ENCODE measurements around the gene COL27A1. TPM values are rescaled to one million over a fixed set of nuclear protein-coding genes. Genes with fewer than 3 reads are reported as not detected.

The COL27A1 gene
- total and polyA plus RNA-seq, 2 donors (not counting 1 experiment from before 2014, with no cell fraction given) = 0.16 to 0.27 TPM

- no peaks in the 10 kb centered on the region for H3K4me1 ChIP-seq (ENCODE audit: control insufficient read depth in 2 of 2, insufficient read depth in 2 of 2, low read length in 2 of 2)
- H3K4me3 ChIP-seq (ENCODE audit: control extremely low read depth in 1 of 5, extremely low read depth in 1 of 5, insufficient read depth in 1 of 5, low read depth in 2 of 5, low read length in 4 of 5) = no peak overlapping the region
- H3K27ac ChIP-seq (ENCODE audit: low read length in 2 of 2) = no peak overlapping the region
- ChIA-PET CTCF (no interaction called here), POLR2A (no interaction called here)
- DNase-seq (no peak), ATAC-seq (ENCODE audit: low read depth) (no peak)
- no peak overlapping the region for H3K4me2 ChIP-seq (replicated peaks; ENCODE audit: low read depth, low read length, poor library complexity, severe bottlenecking)
- Mint-ChIP-seq H3K27ac (no peak overlapping the region), H3K4me3 (no peak overlapping the region), H3K4me1 (no peaks in the 10 kb centered on the region), H3K27me3 (no peaks in the 10 kb centered on the region), H3K9me3 (ENCODE audit: insufficient read depth) (no peaks in the 10 kb centered on the region)
- TF ChIP-seq CTCF (IDR thresholded peaks at IDR 0.05) = no peak
- TF ChIP-seq EZH2 (IDR thresholded peaks at IDR 0.05; ENCODE audit: borderline replicate concordance, insufficient read depth, low read depth, low read length, poor library complexity, severe bottlenecking) = no peak
- H3K79me2 ChIP-seq (ENCODE audit: control insufficient read depth, insufficient read depth, low read length) = no peaks in the 10 kb centered on the region
- no peaks in the 10 kb centered on the region for H3K27me3 ChIP-seq (replicated peaks in 1 of 4; ENCODE audit: control extremely low read depth in 1 of 4, control insufficient read depth in 3 of 4, insufficient read depth in 4 of 4, low read length in 3 of 4)
- H3K36me3 ChIP-seq (replicated peaks in 1 of 2; ENCODE audit: control extremely low read depth in 1 of 2, control insufficient read depth in 1 of 2, extremely low read depth in 1 of 2, insufficient read depth in 2 of 2, low read length in 1 of 2) = no peaks in the 10 kb centered on the region
- no peak overlapping the region for H3K9ac ChIP-seq (ENCODE audit: low read length)
- 78% methylated on average over 9 of the region's 15 CpGs for WGBS (ENCODE audit: insufficient coverage)
- no peaks in the 10 kb centered on the region for H4K20me1 ChIP-seq (ENCODE audit: control insufficient read depth, insufficient read depth, low read length, poor library complexity, severe bottlenecking)
- H3K9me3 ChIP-seq (ENCODE audit: control extremely low read depth in 1 of 3, control insufficient read depth in 2 of 3, insufficient read depth in 1 of 3, low read length in 2 of 3) = no peaks in the 10 kb centered on the region
- intact Hi-C loops (cut with micrococcal nuclease) = no loop called here
- H2AFZ ChIP-seq (ENCODE audit: insufficient read depth, low read depth, low read length, poor library complexity, severe bottlenecking) = no peak overlapping the region
These were observed 109.6 kb downstream of the COL27A1 start for GRCh38 chr9:114264806-114265550.

- H3K4me1 Mint-ChIP-seq = no peaks in the 10 kb centered on the region
These were observed 111.6 kb downstream of the COL27A1 start for GRCh38 chr9:114266969-114267368.

More at GRCh38 chr9:114266969-114267368, 111.6 kb downstream of the COL27A1 start:
- H3K27ac ChIP-seq (ENCODE audit: low read length in 2 of 2) = no peak overlapping the region
- H3K9ac ChIP-seq (ENCODE audit: low read length) = no peak overlapping the region
- ChIA-PET CTCF (no interaction called here), POLR2A (no interaction called here)
- H3K9me3 Mint-ChIP-seq (ENCODE audit: insufficient read depth) = no peaks in the 10 kb centered on the region
- ATAC-seq (ENCODE audit: low read depth) (no peak), DNase-seq (no peak)
- no peaks in the 10 kb centered on the region for H4K20me1 ChIP-seq (ENCODE audit: control insufficient read depth, insufficient read depth, low read length, poor library complexity, severe bottlenecking)
- H3K79me2 ChIP-seq (ENCODE audit: control insufficient read depth, insufficient read depth, low read length) = no peaks in the 10 kb centered on the region
- no peaks in the 10 kb centered on the region for H3K27me3 ChIP-seq (replicated peaks in 1 of 4; ENCODE audit: control extremely low read depth in 1 of 4, control insufficient read depth in 3 of 4, insufficient read depth in 4 of 4, low read length in 3 of 4)
- no peaks in the 10 kb centered on the region for H3K36me3 ChIP-seq (replicated peaks in 1 of 2; ENCODE audit: control extremely low read depth in 1 of 2, control insufficient read depth in 1 of 2, extremely low read depth in 1 of 2, insufficient read depth in 2 of 2, low read length in 1 of 2)
- TF ChIP-seq EZH2 (IDR thresholded peaks at IDR 0.05; ENCODE audit: borderline replicate concordance, insufficient read depth, low read depth, low read length, poor library complexity, severe bottlenecking) = no peak
- WGBS (ENCODE audit: insufficient coverage) = 83% methylated on average over 4 of the region's 6 CpGs
- H3K4me3 ChIP-seq (ENCODE audit: control extremely low read depth in 1 of 5, extremely low read depth in 1 of 5, insufficient read depth in 1 of 5, low read depth in 2 of 5, low read length in 4 of 5) = no peak overlapping the region
- no peaks in the 10 kb centered on the region for H3K4me1 ChIP-seq (ENCODE audit: control insufficient read depth in 2 of 2, insufficient read depth in 2 of 2, low read length in 2 of 2)
- no peak overlapping the region for H3K27ac Mint-ChIP-seq
- no peak overlapping the region for H3K4me2 ChIP-seq (replicated peaks; ENCODE audit: low read depth, low read length, poor library complexity, severe bottlenecking)
- peaks cover 7% of the 10 kb centered on the region for H3K27me3 Mint-ChIP-seq
- H3K4me3 Mint-ChIP-seq = no peak overlapping the region
- H2AFZ ChIP-seq (ENCODE audit: insufficient read depth, low read depth, low read length, poor library complexity, severe bottlenecking) = no peak overlapping the region
- intact Hi-C loops (cut with micrococcal nuclease) = no loop called here
- H3K9me3 ChIP-seq (ENCODE audit: control extremely low read depth in 1 of 3, control insufficient read depth in 2 of 3, insufficient read depth in 1 of 3, low read length in 2 of 3) = no peaks in the 10 kb centered on the region
